ENCODE measurements around the gene CPA4. TPM values are rescaled to one million over a fixed set of nuclear protein-coding genes. Genes with fewer than 3 reads are reported as not detected.

The CPA4 gene
- total and polyA plus RNA-seq, 8 donors, result 4.5 to 12.4 (median 6.4) TPM

GRCh38 chr7:130274983-130275591 is 17.9 kb upstream of the CPA4 start:
- DNase-seq (peak in 3 of 6 donors; percentile 45 to 63 (median 62)), ATAC-seq (no peak), FAIRE-seq (no peak)
- H3K27ac ChIP-seq, result peak overlapping the region in 3 of 4 donors; percentile 46 to 85 (median 68)
- H3K27me3 ChIP-seq, result no peaks in the 10 kb centered on the region
- intact Hi-C loops (cut with DNase I), result loop anchor here in 1 of 3 donors (5.0 kb wide), 1 partner anchor 112 kb away; no protein-coding TSS in a partner anchor
- 47 to 51% methylated on average over 11 of the region's 11 CpGs for WGBS, 2 donors
- H3K4me1 ChIP-seq, result peaks cover 26 to 49% (median 26%) of the 10 kb centered on the region in 3 donors
- H3K9me3 ChIP-seq, result no peaks in the 10 kb centered on the region
- H3K4me3 ChIP-seq, result no peak overlapping the region
- peaks cover 0 to 19% (median 18%) of the 10 kb centered on the region in 3 donors for H3K36me3 ChIP-seq
- no peak for TF ChIP-seq CTCF (IDR thresholded peaks at IDR 0.05)

DNA sequence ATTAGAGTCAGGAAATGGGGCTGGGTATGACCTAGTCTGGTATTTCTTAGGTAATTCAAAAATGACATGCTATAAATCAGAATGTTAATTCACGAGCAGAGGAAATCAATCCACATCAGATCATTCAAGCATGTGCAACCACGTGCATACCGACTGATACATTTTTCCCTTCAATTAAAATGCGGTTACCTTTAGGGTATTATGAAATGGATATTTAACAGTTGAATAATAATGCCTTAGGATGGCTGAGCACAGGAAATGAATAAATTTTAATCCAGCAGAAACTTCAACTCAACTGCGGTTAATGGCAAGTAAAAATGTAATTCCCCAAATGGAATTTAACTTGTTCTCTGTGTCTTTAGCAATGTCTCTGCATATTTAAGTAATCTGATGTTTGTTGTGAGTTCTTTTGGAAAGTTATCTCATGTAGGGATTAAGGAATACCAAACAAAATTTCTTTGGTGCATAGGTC is 17.1 kb upstream of the CPA4 start:
- peaks cover 26 to 51% (median 28%) of the 10 kb centered on the region in 3 donors for H3K4me1 ChIP-seq
- WGBS, 2 donors, result 20% methylated on average over 5 of the region's 5 CpGs
- ATAC-seq (no peak), FAIRE-seq (no peak), DNase-seq (no peak)
- no peaks in the 10 kb centered on the region for H3K27me3 ChIP-seq
- H3K36me3 ChIP-seq, result peaks cover 0 to 21% (median 10%) of the 10 kb centered on the region in 3 donors
- H3K4me3 ChIP-seq, result no peak overlapping the region
- H3K9me3 ChIP-seq, result no peaks in the 10 kb centered on the region
- peak overlapping the region in 3 of 4 donors; percentile 46 to 85 (median 68) for H3K27ac ChIP-seq
- intact Hi-C loops (cut with DNase I), result loop anchor here in 1 of 3 donors (5.0 kb wide), 1 partner anchor 111 kb away; no protein-coding TSS in a partner anchor
- no peak for TF ChIP-seq CTCF (IDR thresholded peaks at IDR 0.05)

DNA sequence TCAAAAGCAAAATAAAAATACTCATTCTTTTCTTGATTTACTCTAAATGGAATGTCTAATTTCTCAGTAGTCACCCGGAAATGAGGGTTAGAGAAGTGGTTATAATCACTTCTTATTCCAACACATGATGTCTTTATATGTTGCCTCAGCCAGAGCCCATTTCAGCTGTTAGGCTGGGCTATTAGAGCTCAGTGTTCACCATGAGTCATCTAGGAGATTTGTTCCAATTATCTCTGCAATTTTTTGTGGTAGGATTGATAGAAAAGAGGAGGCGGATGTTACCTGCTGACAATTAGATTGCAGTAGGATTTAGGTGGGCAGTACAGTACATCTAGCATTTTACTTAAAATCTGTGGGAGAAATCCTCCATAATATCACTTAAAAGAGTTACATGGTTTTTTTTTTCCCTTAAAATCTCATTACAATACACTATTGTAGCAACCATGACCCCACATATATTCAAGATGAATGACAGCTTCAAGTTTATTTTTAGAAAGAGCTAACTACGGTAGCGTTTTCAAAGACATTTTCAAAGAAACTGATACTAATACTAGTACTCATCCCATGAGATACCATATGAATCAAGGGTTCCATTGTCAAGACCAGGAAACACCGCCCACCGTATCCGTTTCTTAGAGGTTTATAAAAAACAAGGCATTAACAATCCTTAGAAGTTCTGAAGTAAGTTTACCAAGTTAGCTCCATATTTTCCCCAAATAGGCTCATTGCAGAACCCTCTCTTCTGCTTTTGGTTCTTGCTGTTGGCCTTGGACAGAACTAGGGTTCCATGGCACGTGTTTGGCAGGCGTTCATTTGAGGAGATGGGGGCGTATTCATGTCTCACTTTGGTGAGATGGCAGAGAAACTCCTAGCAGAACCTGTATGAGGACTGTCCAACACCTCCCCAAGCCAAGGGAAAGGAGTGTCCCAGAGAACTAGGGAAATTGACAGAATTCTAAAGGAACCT is 15.9 kb upstream of the CPA4 start:
- DNase-seq (peak in 1 of 6 donors; percentile 53), FAIRE-seq (no peak), ATAC-seq (peak in 2 of 4 donors; percentile 1 to 6)
- Histone ChIP-seq H3K4me1 (peaks cover 26 to 51% (median 34%) of the 10 kb centered on the region in 3 donors), H3K9me3 (no peaks in the 10 kb centered on the region), H3K27me3 (no peaks in the 10 kb centered on the region), H3K36me3 (peaks cover 0 to 32% (median 10%) of the 10 kb centered on the region in 3 donors), H3K27ac (peak overlapping the region in 2 of 4 donors; percentile 63 to 71), H3K4me3 (no peak overlapping the region)
- 52 to 56% methylated on average over 10 of the region's 10 CpGs for WGBS, 2 donors
- intact Hi-C loops (cut with DNase I), result loop anchor here in 1 of 3 donors (5.0 kb wide), 1 partner anchor 110 kb away; no protein-coding TSS in a partner anchor
- no peak for TF ChIP-seq CTCF (IDR thresholded peaks at IDR 0.05)

- Histone ChIP-seq H3K4me3 (no peak overlapping the region), H3K27me3 (no peaks in the 10 kb centered on the region), H3K36me3 (peaks cover 0 to 35% (median 10%) of the 10 kb centered on the region in 3 donors), H3K9me3 (no peaks in the 10 kb centered on the region), H3K4me1 (peaks cover 26 to 51% (median 28%) of the 10 kb centered on the region in 3 donors), H3K27ac (peak overlapping the region in 2 of 4 donors; percentile 63 to 71)
- WGBS, 2 donors, result 39 to 44% methylated on average over 15 of the region's 15 CpGs
- intact Hi-C loops (cut with DNase I), result loop anchor here in 1 of 3 donors (5.0 kb wide), 1 partner anchor 109 kb away; no protein-coding TSS in a partner anchor
- DNase-seq (peak in 5 of 6 donors; percentile 67 to 83 (median 71)), FAIRE-seq (no peak), ATAC-seq (peak; percentile 22 to 71 (median 45))
- TF ChIP-seq CTCF (IDR thresholded peaks at IDR 0.05), result peak in 2 of 4 donors; percentile 10 to 37
Measured at GRCh38 chr7:130277763-130278643, 15.0 kb upstream of the CPA4 start.

Data from pancreas (tissue), 10 donors.